Parathyroid adenoma (tissue), 2 donors: ENCODE measurements around the gene ZRANB1.

Experiments
- H2AFZ ChIP-seq: fragments of 300-600 bp; sonication (generic); one replicate; pipeline ENCODE4 v1.7.0; 2017; ENCODE audit warnings: antibody characterized with exemption, mild to moderate bottlenecking
- H3K27ac ChIP-seq: fragments of 300-600 bp; sonication (generic); one replicate; pipeline ENCODE4 v1.7.0; 2017
- H3K27me3 ChIP-seq: fragments of 300-600 bp; sonication (generic); one replicate; pipeline ENCODE4 v1.7.0; 2017; ENCODE audit warnings: low read length; ENCODE audit not compliant: control insufficient read depth, insufficient read depth
- H3K36me3 ChIP-seq: fragments of 300-600 bp; sonication (generic); one replicate; pipeline ENCODE4 v1.7.0; 2017; ENCODE audit warnings: low read length; ENCODE audit not compliant: control insufficient read depth, insufficient read depth
- H3K4me1 ChIP-seq: fragments of 300-600 bp; sonication (generic); one replicate; pipeline ENCODE4 v1.7.0; 2017; ENCODE audit warnings: control low read depth
- H3K4me2 ChIP-seq: fragments of 300-600 bp; sonication (generic); one replicate; pipeline ENCODE4 v1.7.0; 2017; ENCODE audit warnings: low read length
- H3K4me3 ChIP-seq: fragments of 300-600 bp; sonication (generic); one replicate; pipeline ENCODE4 v1.7.0; 2017; ENCODE audit warnings: low read depth, low read length
- H3K79me2 ChIP-seq: fragments of 300-600 bp; sonication (generic); one replicate; pipeline ENCODE4 v1.7.0; 2017; ENCODE audit warnings: control low read depth
- H3K9ac ChIP-seq: fragments of 300-600 bp; sonication (generic); one replicate; pipeline ENCODE4 v1.7.0; 2017; ENCODE audit warnings: mild to moderate bottlenecking
- H3K9me3 ChIP-seq: fragments of 300-600 bp; sonication (generic); one replicate; pipeline ENCODE4 v1.7.0; 2017; ENCODE audit warnings: low read length; ENCODE audit not compliant: control insufficient read depth
- TF ChIP-seq, protein P1 (sequence below): fragments of 300-600 bp; sonication (generic); IDR thresholded peaks from one replicate; pipeline ENCODE4 v1.7.0; 2017; ENCODE audit warnings: antibody characterized with exemption, mild to moderate bottlenecking
- donor health status: primary hyperparathyroidism.

ZRANB1 gene

DNA sequence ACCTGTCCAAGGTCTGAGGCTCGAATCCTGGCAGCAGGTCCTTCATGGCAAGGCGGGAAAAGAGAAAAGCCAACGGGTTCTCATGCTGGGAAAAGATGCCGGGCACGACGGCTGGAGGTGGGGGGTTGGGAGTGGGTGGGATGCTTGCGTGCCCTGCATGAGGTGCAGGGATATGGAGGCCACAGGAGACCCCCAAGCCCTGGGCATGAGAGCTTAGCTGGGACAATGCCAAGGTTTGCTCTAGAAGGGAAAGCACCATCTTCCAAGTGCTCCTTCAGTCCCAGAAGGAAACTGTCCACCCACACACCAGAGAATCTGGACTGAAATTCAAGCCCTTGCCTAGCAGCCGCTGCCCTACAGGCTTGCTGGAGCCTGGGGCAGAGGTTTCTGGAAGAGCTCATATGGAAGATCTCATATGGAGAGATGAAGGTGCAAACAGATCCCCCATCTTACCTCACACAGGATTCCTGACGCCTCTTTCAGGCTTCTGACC, 64.3 kb downstream of the ZRANB1 start:
- no peaks in the 10 kb centered on the region for H3K36me3 ChIP-seq
- H3K4me2 ChIP-seq = no peak overlapping the region
- no peaks in the 10 kb centered on the region for H3K27me3 ChIP-seq
- H3K9ac ChIP-seq = no peak overlapping the region
- H3K4me3 ChIP-seq = no peak overlapping the region
- H2AFZ ChIP-seq = no peak overlapping the region
- H3K27ac ChIP-seq = peak overlapping the region; percentile 68
- peaks cover 8% of the 10 kb centered on the region for H3K4me1 ChIP-seq
- peaks cover 15% of the 10 kb centered on the region for H3K79me2 ChIP-seq
- no peaks in the 10 kb centered on the region for H3K9me3 ChIP-seq
- TF ChIP-seq, protein P1, sequence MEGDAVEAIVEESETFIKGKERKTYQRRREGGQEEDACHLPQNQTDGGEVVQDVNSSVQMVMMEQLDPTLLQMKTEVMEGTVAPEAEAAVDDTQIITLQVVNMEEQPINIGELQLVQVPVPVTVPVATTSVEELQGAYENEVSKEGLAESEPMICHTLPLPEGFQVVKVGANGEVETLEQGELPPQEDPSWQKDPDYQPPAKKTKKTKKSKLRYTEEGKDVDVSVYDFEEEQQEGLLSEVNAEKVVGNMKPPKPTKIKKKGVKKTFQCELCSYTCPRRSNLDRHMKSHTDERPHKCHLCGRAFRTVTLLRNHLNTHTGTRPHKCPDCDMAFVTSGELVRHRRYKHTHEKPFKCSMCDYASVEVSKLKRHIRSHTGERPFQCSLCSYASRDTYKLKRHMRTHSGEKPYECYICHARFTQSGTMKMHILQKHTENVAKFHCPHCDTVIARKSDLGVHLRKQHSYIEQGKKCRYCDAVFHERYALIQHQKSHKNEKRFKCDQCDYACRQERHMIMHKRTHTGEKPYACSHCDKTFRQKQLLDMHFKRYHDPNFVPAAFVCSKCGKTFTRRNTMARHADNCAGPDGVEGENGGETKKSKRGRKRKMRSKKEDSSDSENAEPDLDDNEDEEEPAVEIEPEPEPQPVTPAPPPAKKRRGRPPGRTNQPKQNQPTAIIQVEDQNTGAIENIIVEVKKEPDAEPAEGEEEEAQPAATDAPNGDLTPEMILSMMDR = no peak

DNA sequence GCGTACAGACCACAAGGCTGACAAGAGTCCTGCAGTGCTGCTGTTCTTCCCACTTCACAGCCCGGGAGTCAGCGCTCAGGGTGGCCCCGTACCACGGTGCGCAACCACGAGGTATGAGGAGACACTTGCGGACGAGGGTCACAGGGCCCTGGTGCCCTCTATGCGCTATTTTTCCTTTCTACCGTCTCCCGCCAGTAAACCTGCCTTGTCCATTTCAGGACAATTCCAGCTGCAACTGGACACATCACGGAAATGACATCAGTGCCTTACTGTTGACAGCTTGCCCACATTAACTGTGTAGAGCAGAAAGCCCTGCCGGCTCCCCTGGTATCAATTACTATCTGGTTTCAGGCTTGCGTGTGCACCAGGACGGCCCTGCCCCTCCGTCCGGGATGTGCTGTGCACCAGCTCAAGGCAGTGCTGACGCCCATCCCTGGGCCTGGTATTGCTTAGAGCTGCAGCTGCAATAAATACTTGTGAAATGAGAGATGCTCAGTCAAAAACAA, 65.1 kb downstream of the ZRANB1 start:
- Histone ChIP-seq H3K27ac (peak overlapping the region; percentile 68), H3K4me1 (peaks cover 8% of the 10 kb centered on the region), H3K79me2 (peaks cover 13% of the 10 kb centered on the region), H3K4me2 (no peak overlapping the region), H2AFZ (peak overlapping the region; percentile 9), H3K4me3 (no peak overlapping the region), H3K9me3 (no peaks in the 10 kb centered on the region), H3K9ac (no peak overlapping the region), H3K27me3 (no peaks in the 10 kb centered on the region), H3K36me3 (no peaks in the 10 kb centered on the region)
- TF ChIP-seq, protein P1 = no peak

DNA sequence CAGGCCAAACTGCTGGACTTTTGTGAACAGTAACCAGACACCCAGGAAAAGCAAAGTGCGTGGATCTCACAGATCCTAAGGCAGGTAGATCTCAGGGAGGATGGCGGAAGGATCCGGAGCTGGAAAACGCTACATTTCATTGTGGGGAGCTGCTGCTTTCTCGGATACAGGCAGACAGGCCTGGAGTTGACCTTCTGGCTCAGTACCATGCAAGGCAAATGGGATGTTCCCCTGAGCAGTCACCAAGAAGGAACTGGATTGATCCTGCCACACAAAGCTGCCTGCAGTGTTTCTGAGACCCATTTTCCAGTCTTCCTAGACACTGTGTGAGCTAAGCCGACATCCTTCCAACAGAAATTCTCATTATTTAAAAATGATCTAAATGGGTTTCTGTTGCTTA, 65.5 kb downstream of the ZRANB1 start:
- Histone ChIP-seq H3K9ac (no peak overlapping the region), H3K4me3 (no peak overlapping the region), H3K4me1 (peaks cover 8% of the 10 kb centered on the region), H3K27me3 (no peaks in the 10 kb centered on the region), H3K9me3 (no peaks in the 10 kb centered on the region), H2AFZ (peak overlapping the region; percentile 9), H3K79me2 (peaks cover 14% of the 10 kb centered on the region), H3K27ac (peak overlapping the region; percentile 68), H3K4me2 (no peak overlapping the region), H3K36me3 (no peaks in the 10 kb centered on the region)
- TF ChIP-seq, protein P1 = no peak

DNA sequence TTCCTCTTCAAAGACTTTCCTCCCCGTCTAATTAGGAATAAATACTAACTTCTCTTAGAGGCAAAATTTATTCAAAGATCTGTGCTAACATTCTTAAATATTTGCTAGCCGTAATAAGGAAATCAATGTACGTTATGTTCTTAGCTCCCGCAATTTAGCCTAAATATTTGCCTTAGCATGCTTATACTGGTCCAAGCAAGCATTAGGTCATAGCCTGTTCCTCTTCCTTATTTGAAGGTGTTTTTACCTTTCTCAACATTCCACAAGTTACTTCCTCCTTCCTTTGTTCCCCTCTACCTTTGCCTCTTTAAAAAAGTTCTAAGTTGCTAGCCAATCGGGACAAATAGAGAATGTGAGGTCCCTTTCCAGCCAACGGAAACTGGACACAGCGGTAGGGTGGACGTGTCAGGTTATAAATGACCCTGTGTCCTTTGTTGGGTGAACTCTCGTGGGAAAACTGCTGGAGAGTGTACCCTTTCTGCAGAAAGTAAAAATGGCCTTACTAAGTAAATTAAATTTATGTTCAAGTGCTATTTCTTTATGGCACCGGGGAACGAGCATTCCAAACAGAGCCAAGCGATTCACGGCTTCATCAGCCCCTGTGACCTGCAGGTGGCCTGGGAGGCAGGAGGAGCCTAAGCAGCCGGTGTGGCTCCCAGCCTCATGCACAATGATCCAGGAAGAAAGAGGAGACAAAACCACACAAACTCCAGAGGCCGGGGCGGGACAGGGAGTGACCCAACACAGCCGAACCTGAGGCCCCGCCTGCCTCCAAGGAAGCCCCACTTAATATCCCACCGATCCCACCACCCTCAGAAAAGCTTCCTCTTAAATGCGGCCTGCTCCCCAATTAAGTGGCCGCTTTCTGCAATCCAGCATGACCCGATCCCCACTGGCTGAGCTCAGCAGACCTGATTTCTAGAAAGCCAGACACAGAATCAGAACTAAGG, 67.0 kb downstream of the ZRANB1 start:
- Histone ChIP-seq H3K4me3 (no peak overlapping the region), H3K27me3 (no peaks in the 10 kb centered on the region), H2AFZ (no peak overlapping the region), H3K27ac (no peak overlapping the region), H3K4me1 (peaks cover 8% of the 10 kb centered on the region), H3K4me2 (no peak overlapping the region), H3K9me3 (no peaks in the 10 kb centered on the region), H3K36me3 (no peaks in the 10 kb centered on the region), H3K79me2 (peaks cover 22% of the 10 kb centered on the region), H3K9ac (no peak overlapping the region)
- TF ChIP-seq, protein P1 = no peak
